Right lobe of liver (tissue), 6 donors: ENCODE data around the gene ROCK2. TPM values are rescaled to one million over a fixed set of nuclear protein-coding genes. Genes with fewer than 3 reads are reported as not detected.

ENCODE experiments used
- ATAC-seq, 4 donors: fragments of 200-7000 bp; cut with Tn5 transposase; one replicate each; pipeline ENCODE4 v1.9.1; 2020; ENCODE audit warnings: mild to moderate bottlenecking in 4 of 4, moderate library complexity in 4 of 4
- DNase-seq, 3 donors: peaks; one replicate each; pipeline ENCODE4 v3.0.0-alpha.2; 2020
- H3K27ac ChIP-seq, 3 donors: fragments of 200-600 bp; one replicate each; pipeline ENCODE4 v1.8.0; 2022
- H3K27me3 ChIP-seq, 2 donors: fragments of 200-600 bp; one replicate each; pipeline ENCODE4 v1.8.0; 2022
- H3K36me3 ChIP-seq, 4 donors: fragments of 200-600 bp; sonication (generic) in 1 of 4; one replicate each; pipeline versions ENCODE4 v1.5.1 to v1.8.0; 2017 to 2022; ENCODE audit warnings: control low read depth in 1 of 4
- H3K4me1 ChIP-seq, 4 donors: fragments of 200-600 bp; sonication (generic) in 1 of 4; one replicate each; pipeline versions ENCODE4 v1.5.1 to v1.8.0; 2017 to 2022; ENCODE audit warnings: control low read depth in 1 of 4
- H3K4me3 ChIP-seq, 3 donors: fragments of 200-600 bp; one replicate each; pipeline ENCODE4 v1.8.0; 2022
- H3K9me3 ChIP-seq, 4 donors: fragments of 200-600 bp; sonication (generic) in 1 of 4; one replicate each; pipeline versions ENCODE4 v1.5.1 to v1.8.0; 2017 to 2022; ENCODE audit warnings: control low read depth in 1 of 4
- CTCF ChIP-seq, 4 donors: fragments of 200-600 bp in 3 of 4; fragments of 450-650 bp in 1 of 4; IDR thresholded peaks; one replicate each; pipeline versions ENCODE4 v1.5.1 to v1.8.0; 2016 to 2022; ENCODE audit warnings: antibody characterized with exemption in 4 of 4, mild to moderate bottlenecking in 2 of 4
- POLR2A ChIP-seq: fragments of 450-650 bp; IDR thresholded peaks from one replicate; pipeline ENCODE4 v1.6.1; 2017; ENCODE audit warnings: antibody characterized with exemption, mild to moderate bottlenecking
- WGBS: methylation state at CpG from one replicate; pipeline ENCODE4 v1.1.6; 2018; ENCODE audit warnings: low coverage, low lambda C conversion rate; ENCODE audit not compliant: insufficient coverage; ENCODE audit errors: missing lambda C conversion rate; 5-methylcytosine and 5-hydroxymethylcytosine counted together
- intact Hi-C, 2 donors: fragments of 100-400 bp; cut with DNase I; formaldehyde crosslinking; loops; one replicate each; pipeline versions ENCODE4 v1.11.2 to v1.14.1; 2022
- total RNA-seq, 6 experiments: library from RNA; depleted of rRNA in 2 of 6; stranded (reverse); fragments of >200 nt in 2 of 6; fragmentation: NEBNext Ultra II Directional in 3 of 6; extraction: Animal tissue kit (Norgen Biotek cat#: 25700) in 3 of 6; gene quantifications; one replicate each; pipeline versions ENCODE4 v1.1.0 to v1.2.4, GENCODE V29; 2016 to 2023
- donor health status: DM: no; HTN: yes; CAD: no.
- donor health status: DM: no; HTN: no; CAD: no.
- donor health status: DM: no; HTN: no; CAD: no.
- donor health status: DM: no; HTN: yes; CAD: no.
- donor health status: DM: no; HTN: yes; CAD: no.

The ROCK2 gene
- total RNA-seq, 6 experiments from 2014 or later = 11.6 to 23.9 (median 19.8) TPM

- ATAC-seq (peak; percentile 84 to 90 (median 87)), DNase-seq (peak in 1 of 3 donors; percentile 63)
- 17% methylated on average over 1 of the region's 71 CpGs for WGBS
Measured at GRCh38 chr2:11155381-11156035, 188.9 kb downstream of the ROCK2 start, which contains the start of gene SLC66A3. Gene SLC66A3, plus strand, starts transcription at chr2:11155467. Its CDS starts 80 bp downstream, at chr2:11155547.

GRCh38 chr2:11154923-11155380 lies 189.5 kb downstream of the ROCK2 start:
- H3K4me3 ChIP-seq = peak overlapping the region; percentile 59 to 66 (median 64)
- H3K36me3 ChIP-seq = no peaks in the 10 kb centered on the region
- peak overlapping the region; percentile 59 to 87 (median 74) for H3K27ac ChIP-seq
- ATAC-seq (peak; percentile 91 to 95 (median 94)), DNase-seq (peak; percentile 99 to 100 (median 99))
- no peaks in the 10 kb centered on the region for H3K27me3 ChIP-seq
- 3% methylated on average over 22 of the region's 49 CpGs for WGBS
- H3K9me3 ChIP-seq = no peaks in the 10 kb centered on the region
- intact Hi-C loops = no loop called here
- TF ChIP-seq CTCF (IDR thresholded peaks at IDR 0.05) = no peak
- TF ChIP-seq POLR2A = no peak
- H3K4me1 ChIP-seq = peaks cover 0 to 6% (median 0%) of the 10 kb centered on the region in 4 donors

More at GRCh38 chr2:11155381-11156035, 188.9 kb downstream of the ROCK2 start, which contains the start of gene SLC66A3:
- Histone ChIP-seq H3K9me3 (no peaks in the 10 kb centered on the region), H3K27me3 (no peaks in the 10 kb centered on the region), H3K27ac (peak within 1 kb of the TSS; percentile 62 to 87 (median 74)), H3K4me1 (peaks cover 0 to 6% (median 0%) of the 10 kb centered on the region in 4 donors), H3K4me3 (peak within 1 kb of the TSS; percentile 59 to 66 (median 64)), H3K36me3 (no peaks in the 10 kb centered on the region)
- intact Hi-C loops = no loop called here
- peak; percentile 85 for TF ChIP-seq POLR2A
- TF ChIP-seq CTCF (IDR thresholded peaks at IDR 0.05) = peak in 2 of 4 donors; percentile 18 to 22

- 73% methylated on average over 27 of the region's 35 CpGs for WGBS
- TF ChIP-seq POLR2A (peak; percentile 45), CTCF (IDR thresholded peaks at IDR 0.05) (no peak)
- ATAC-seq (peak; percentile 1 to 17 (median 6)), DNase-seq (no peak)
- intact Hi-C loops = no loop called here
- peak overlapping the region; percentile 59 to 87 (median 74) for H3K27ac ChIP-seq
- H3K36me3 ChIP-seq = no peaks in the 10 kb centered on the region
- peaks cover 0 to 6% (median 0%) of the 10 kb centered on the region in 4 donors for H3K4me1 ChIP-seq
- peak overlapping the region; percentile 41 to 53 (median 49) for H3K4me3 ChIP-seq
- no peaks in the 10 kb centered on the region for H3K27me3 ChIP-seq
- H3K9me3 ChIP-seq = no peaks in the 10 kb centered on the region
Measured at GRCh38 chr2:11154016-11154922, 190.2 kb downstream of the ROCK2 start.

- ATAC-seq = no peak
- no peaks in the 10 kb centered on the region for H3K9me3 ChIP-seq
- no peak for TF ChIP-seq POLR2A
- TF ChIP-seq CTCF (IDR thresholded peaks at IDR 0.05) = no peak
- H3K27ac ChIP-seq = no peak overlapping the region
- peaks cover 0 to 6% (median 0%) of the 10 kb centered on the region in 4 donors for H3K4me1 ChIP-seq
- intact Hi-C loops = no loop called here
- no peaks in the 10 kb centered on the region for H3K36me3 ChIP-seq
- no peak for DNase-seq
- H3K27me3 ChIP-seq = no peaks in the 10 kb centered on the region
- no peak overlapping the region for H3K4me3 ChIP-seq
- no CpG with 5 or more reads among the region's 6 CpGs for WGBS
Measured at GRCh38 chr2:11152591-11152990, 191.8 kb downstream of the ROCK2 start.
